NCI-H1048 (cell line): ENCODE results near the gene CDV3.
"Not testable (repeated sequence)": the region's sequence is repeated elsewhere in the genome, so short reads cannot be mapped to it uniquely, and the experiment has no call there.

Experiments used
- DNase-seq: peaks from one replicate; lab custom pipeline; 2025; lab: John Stamatoyannopoulos, UW

Gene CDV3, protein sequence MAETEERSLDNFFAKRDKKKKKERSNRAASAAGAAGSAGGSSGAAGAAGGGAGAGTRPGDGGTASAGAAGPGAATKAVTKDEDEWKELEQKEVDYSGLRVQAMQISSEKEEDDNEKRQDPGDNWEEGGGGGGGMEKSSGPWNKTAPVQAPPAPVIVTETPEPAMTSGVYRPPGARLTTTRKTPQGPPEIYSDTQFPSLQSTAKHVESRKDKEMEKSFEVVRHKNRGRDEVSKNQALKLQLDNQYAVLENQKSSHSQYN

DNA sequence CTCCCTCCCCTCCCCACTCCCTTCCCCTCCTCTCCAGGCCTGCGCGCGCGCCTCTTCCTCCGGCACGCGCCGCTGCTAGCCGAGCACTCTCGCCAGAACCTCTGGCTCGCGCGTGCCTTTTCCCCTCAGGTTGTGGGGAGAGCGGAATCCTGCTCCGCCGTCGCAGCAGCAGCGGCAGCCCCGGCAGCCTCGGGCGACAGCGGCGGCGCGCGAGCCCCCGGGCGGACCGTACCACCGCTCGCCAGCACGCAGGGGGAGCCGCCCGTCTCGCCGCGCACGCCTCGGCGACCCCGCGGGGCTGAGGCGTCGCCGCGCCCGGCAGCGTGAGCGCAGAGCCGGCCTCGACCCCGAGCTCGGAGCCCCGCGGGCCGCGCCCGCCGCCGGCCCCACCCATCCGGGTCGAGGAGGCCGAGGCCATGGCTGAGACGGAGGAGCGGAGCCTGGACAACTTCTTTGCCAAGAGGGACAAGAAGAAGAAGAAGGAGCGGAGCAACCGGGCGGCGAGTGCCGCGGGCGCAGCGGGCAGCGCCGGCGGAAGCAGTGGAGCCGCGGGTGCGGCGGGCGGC, at the start of gene CDV3:
Gene CDV3 (plus strand): TSS at position 58 of the 566 bp plus-strand sequence. CDS start 359 bp downstream, at position 417.
- no peak for DNase-seq

DNA sequence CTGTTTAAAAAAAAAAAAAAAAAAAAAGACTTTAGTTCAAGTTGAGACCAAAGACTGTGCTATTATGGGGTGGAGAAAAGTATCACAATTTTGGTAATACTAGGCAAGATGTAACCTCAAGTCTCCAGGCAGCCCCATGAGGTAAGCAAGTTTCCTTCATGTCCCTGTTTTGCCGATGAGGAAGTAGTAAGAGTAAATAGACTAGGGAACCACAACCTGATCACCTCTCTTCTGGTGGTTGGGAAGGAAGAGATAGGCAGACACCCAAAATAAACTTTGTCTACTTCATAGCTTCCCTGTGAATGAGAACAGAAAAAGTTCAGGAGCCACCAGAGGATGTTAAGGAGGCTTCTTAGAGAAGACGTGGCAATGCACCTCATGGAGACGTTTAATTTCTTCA, 49.7 kb upstream of the CDV3 start:
- DNase-seq, result not testable (repeated sequence)

DNA sequence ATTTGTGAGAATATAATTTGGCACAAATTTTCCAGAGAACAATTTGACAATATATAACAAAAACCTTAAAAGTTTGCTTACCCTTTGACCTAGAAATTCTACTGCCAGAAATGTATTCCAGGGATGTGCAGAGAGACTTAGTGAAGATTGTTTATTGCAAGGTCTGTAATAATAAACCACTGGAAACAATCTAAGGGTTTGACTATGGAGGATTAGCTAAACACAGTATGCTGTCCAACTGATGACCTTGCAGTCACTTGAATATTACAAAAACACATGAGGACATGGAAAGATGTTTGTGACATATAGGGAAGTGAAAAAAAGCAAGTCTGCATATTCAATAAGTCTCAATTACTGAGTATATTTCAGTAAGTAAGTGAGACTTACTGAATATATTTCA, 48.1 kb upstream of the CDV3 start:
- no peak for DNase-seq

DNA sequence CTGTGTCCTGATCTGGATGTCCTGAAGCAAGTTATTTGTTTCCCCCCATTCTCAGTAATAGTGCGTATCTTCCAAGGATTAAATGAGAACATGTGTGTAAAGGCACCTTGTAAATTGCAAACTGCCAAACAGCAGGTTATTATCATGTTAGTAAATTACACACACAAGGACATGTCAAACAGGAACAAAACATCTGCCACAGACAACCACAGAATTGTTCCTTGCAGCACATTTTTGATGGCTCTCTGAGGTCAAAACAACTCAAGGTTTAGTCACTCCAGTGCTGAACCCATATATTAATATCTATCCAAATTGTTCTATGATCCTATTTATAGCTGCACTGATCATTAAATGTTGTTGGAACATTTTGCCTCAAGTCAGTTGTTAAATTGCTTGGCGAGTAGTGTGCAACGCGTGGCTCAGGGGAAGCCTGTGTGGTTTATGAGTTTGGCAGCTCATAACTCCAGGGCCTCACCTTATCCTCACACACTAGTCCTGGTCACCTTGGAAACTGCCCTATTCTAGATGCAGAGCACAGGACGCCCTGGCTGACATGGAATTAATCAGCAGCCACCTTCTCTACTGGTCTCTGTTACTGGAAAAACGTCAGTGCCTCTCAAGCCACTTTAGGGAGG, 46.3 kb upstream of the CDV3 start:
- DNase-seq, result no peak

DNA sequence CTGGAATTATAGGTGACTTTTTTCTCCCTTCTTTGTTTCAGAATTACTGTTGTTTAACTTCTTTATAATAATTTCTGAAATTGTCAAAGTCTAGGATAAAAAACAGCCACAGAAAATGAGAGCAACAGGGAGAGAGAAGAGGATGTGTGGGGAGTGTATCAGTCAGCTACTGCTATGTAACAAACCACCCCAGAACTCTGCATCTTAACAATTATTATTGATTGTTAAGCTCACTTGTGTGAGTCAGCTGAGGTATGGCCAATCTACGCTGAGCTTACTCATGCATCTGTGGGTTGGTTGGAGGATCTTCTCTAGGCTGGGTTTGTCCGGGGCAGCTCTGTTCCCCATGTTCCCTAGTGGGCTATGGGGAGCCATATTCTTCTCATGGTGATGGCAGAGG, 43.7 kb upstream of the CDV3 start:
- DNase-seq, result no peak

DNA sequence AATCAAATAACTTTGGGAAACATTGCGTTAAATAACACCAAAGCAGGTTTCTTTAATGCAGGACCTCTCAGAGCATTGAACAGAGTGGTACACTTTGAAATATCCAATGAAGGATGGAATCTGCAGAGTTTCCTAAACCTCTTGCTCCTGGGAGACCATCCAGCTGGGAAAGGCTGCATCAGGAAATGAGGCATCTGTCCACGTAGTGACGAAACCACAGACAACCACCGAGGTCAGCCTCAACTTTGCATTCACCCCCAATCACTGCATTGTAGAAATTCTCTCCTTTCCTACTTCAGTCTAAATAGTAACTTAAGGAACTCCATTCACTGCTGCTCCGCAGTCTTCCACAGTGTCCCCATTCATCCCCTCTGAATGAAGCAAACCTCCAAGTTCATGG, 41.5 kb upstream of the CDV3 start:
- no peak for DNase-seq

DNA sequence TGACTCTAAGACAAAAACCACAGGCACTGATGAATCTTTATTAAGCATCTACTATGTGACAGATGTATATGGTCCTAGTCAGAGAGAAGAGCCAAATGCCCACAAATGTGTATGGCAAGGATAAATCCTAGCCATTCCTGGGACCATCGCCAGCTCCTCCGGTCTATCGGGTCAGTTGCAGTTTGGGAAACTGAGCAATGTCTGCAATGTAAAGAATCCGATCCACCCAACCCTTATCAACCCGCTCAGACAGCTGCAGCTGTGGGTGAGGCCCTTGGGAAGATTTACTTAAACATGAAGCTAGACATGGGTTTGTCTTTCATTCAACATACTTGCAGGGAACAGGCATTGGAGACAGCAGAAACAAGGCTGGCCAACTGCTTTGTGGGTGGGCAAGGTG, 40.5 kb upstream of the CDV3 start:
- no peak for DNase-seq

DNA sequence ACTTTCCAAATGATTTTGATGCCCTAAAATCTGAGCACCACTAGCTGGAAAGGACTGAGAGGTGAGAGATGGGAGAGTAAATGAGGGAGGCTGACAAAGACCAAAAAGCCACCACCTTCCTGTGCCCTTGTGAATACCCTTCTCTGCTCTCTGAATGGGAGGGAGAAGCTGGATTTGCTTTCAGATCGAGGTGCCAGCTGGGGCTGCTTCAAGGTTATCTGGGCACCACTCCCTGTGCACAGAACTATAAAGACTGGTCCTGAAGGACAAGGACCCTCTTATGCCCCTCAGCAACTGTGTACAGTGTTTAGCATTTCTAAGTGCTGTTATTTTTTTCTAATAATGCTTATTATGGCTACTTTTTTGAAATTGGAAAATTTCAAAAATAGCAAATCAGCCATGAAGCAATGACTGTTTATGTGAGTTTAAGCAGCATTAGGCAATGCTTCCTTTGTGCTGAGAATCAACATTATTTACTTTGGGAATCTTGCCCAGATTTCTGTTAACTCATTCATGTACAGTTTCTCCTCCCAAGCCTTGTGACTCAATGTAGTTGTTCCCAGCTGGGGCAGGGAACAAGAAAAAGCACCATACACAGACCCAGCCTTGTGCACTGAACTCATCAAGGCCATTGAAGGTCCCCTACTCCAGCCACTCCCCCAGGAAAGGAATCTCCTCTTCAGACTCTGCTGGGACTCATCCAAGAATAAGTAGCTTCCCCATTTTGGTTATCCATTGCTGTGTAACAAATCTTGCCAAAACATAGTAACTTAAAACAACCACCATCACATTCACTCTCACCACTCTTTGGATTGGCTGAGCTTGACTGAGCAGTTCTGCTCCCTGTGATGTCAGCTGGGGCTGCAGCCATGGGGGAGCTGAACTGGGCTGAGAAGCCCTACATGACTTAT, 37.3 kb upstream of the CDV3 start:
- no peak for DNase-seq

DNA sequence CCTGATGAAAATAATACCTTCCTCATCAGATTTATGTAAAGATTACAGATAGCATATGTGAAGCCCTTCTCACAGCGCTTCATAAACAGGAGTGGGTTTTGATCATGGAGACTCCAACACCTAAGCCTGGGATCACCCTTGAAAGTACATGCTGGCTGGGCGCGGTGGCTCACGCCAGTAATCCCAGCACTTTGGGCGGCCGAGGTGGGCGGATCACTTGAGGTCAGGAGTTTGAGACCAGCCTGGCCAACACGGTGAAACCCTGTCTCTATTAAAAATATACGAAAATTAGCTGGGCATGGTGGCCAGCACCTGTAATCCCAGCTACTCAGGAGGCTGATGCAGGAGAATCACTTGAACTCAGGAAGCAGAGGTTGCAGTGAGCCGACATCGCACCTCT, 36.4 kb upstream of the CDV3 start:
- DNase-seq, result not testable (repeated sequence)

DNA sequence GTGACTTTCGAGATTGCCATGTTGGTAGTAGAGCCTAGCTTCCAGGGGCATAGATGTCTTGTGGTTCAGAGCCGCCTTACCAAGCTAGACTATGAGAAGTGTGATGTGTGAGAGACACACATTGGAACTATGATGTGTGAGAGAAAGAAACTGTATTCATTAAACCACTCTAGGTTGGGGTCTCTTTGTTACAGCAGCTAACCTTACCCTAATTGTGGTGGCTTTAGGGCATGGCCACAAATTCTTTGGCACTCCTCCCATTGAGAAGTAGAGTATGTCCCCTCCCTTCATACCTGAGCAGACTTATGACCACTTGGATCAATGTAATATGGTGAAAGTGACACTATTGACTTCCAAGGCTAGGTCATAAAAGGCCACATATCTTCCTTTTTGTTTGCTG, 35.3 kb upstream of the CDV3 start:
- DNase-seq, result no peak

DNA sequence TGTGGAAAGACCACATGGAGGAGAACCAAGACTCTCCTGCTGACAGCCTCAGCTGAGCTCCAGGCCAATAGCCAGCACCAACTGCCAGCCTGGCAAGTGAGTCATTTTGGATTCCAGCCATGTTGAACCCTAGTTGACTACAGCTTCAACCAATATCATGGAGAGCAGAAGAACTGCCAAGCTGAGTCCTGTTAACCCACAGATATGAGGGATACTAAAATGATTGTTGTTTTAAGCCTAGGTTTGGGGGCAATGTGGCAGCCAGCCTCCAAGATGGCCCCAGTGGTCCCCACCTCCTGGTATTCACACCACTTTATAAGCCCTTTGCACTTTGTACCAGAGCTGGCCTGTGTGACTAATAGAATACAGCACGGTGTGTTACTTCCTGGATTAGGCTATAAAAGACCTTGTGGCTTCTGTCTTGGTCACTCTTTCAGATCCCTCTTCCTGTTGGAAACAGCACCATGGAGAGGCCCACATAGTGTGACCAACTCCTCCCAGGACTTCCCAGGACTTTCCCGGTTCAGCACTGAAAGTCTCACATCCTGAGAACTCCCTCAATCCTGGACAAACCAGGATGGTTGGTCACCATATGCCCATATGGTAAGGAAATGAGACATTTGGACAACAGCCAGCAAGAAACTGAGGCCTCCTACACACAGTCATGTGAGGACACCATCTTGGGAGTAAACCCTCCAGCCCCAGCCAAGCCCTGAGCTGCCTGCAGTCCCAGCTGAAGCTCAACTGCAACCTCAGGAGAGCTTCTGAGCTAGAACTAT, 32.4 kb upstream of the CDV3 start:
- no peak for DNase-seq

DNA sequence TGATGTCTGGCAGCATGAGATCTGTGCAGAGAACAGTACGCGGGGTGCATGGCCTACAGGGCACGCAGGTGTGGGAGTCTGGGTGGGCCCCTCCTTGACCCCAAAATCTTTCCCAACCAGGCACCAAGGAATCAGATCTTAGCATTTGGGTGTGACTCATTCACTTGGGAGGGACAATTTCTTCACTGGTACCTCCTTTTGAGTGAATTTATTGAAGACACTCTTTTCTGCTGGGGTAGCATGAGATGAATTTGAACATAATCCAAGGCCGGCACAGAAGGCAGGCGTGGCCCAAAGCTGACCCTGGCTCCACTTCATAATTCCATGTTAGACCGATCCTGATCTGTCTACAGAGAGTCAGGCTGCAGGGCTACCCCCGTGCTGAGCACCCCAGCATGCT, 30.6 kb upstream of the CDV3 start:
- DNase-seq, result no peak

DNA sequence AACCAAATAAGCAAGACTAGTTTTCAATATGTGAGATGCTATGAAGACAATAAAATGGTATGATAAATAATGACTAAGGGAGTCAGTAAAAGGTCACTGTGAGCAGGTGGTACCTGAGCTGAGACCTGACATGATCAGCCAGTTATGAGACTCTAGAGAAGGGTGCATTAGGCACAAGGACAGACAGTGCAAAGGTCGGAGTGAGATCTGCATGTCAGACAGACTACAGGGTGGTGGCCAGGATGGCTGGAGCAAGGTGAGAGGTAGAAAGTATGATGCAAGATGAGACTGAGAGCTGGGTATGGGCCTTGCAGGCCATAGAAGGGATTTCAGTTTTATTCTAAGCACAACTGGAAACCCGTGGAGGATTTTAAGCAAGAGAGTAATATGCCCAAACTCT, 28.5 kb upstream of the CDV3 start:
- not testable (repeated sequence) for DNase-seq

DNA sequence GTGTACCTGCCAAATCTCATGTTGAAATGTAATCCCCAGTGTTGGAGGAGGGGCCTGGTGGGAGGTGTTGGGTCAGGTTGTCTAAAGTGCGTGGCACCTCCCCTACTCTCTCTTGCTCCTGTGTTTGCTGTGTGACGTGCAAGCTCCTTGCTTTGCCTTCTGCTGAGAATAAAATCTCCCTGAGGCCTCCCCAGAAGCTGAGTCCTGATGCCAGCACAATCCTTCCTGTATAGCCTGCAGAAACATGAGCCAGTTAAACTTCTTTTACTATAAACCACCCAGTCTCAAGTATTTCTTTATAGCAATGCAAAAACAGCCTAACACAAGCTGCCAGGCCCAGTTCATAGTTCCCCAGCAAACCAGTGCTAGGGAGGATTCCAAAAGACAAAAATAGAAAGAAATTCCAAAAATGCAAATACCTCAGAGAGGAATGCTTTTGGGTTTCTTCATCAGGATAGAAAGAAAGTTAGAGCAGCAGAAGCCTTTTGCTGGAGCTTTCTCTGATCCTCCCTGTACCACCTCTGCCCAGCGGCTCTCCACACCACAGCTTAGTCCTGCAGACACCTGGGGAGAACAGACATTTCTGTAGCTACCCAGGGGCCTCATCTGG, 25.9 kb upstream of the CDV3 start:
- DNase-seq, result no peak

DNA sequence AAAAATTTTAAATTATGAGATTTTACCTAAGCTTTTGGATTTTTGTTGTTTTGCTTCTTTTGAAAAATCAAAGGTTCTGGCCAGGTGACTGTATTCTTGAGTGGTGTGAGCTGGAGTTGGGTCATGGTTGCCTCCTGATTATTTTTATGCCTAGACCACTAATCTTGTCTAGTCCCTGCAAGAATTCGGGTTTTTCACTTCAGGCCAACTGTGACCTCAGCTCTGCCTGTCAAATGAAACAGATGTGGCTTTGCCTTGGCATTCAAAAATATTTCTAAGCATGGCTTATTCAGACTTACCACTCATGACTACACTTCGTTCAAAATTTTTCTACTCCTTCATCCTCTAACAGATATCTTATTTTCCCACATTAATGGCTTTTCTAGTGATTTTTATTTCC, 25.4 kb upstream of the CDV3 start:
- no peak for DNase-seq

DNA sequence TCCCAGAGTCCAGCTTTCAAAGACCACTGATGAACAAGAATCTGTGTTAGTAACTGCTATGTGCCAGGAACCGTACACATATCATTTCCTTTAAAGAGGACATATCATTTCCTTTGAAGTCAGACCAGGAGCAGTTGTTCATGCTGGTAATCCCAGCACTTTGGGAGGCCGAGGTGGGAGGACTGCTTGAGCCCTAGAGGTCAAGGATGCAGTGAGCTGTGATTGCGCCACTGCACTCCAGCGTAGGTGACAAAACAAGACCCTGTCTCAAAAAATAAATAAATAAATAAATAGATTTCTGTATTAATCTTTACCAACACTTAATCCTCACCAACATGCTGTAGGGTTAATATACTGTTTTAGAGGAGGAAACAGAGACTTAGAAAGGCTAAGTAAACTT, 23.9 kb upstream of the CDV3 start:
- DNase-seq, result no peak

DNA sequence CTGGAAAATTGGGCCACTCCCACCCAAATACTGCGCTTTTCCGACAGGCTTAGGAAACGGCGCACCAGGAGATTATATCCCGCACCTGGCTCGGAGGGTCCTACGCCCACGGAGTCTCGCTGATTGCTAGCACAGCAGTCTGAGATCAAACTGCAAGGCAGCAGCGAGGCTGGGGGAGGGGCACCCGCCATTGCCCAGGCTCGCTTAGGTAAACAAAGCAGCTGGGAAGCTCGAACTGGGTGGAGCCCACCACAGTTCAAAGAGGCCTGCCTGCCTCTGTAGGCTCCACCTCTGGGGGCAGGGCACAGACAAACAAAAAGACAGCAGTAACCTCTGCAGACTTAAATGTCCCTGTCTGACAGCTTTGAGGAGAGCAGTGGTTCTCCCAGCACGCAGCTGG, 21.9 kb upstream of the CDV3 start:
- DNase-seq, result not testable (repeated sequence)

DNA sequence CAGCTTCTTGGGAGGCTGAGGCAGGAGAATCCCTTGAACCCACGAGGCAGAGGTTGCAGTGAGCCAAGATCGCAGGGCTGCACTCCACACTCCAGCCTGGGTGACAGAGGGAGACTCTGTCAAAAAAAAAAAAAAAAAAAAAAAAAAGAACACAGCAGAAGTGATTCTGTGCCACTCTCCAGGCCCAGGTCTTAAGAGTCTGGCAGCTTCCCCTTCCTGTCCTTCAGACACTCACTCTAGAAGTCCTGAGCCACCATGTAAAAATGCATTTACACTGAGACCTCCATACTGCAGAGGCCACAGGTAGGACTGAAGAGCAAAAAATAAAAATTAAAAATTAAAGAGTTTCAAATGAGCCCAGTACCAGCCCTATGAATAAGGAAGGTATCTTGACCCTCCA, 11.8 kb upstream of the CDV3 start:
- no peak for DNase-seq

DNA sequence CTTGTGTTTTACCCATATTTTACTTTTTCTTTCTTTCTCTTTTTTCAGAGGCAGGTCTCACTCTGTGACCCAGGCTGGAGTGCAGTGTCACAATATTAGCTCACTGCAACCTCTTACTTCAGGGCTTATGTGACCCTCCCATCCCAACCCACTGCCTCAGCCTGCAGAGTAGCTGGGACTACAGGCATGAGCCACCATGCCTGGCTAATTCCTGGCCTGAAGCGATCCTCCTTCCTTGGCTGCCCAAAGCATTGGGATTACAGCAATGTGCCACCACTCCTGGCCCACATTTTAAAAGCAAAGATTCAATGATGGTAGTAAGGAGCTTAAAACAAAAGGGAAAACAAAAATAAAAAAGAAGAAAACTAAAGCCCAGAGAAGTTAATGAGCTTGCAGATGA, 11.1 kb upstream of the CDV3 start:
- DNase-seq, result no peak

DNA sequence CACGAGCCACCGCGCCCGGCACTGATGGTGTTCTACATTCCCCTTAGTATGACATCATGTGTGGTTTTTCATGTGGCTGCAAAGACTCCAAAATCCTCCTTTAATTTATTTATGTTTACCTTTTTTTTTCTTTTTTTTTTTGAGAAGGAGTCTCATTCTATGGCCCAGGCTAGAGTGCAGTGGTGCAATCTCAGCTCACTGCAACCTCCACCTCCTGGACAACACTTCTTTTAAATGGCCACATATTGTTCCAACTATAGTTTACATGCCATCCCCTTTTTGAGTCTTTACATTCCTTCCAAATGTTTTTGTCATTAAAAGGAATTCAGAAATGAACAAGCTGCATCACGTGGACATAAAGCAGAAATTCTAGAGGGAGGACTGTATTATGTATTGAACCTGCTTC, 10.3 kb upstream of the CDV3 start:
- no peak for DNase-seq

DNA sequence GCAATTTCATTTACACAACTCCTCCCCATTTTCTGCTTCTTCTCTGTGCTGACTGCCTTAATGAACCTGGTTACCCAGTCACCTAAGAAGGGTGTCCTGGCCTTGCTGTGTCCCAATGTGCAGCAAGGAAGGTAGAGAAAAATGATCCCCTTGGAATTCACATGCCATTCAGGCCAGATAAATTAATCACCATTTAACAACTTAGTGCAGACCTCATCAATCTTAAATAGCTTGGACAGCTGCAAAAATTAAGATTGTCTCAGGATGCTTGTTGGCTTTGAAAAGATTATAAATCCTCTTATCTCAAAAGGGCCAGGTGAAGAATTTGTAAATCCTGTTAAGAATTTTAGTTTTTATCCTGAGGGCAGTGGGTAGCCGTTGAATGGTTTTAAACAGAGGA, 9.7 kb upstream of the CDV3 start:
- no peak for DNase-seq
